ENCODE data around the gene OR7C1. TPM values are rescaled to one million over a fixed set of nuclear protein-coding genes. Genes with fewer than 3 reads are reported as not detected.

Gene OR7C1
- total and polyA plus RNA-seq, 2 donors from 2014 or later: 0.19 TPM; not detected in 1

DNA sequence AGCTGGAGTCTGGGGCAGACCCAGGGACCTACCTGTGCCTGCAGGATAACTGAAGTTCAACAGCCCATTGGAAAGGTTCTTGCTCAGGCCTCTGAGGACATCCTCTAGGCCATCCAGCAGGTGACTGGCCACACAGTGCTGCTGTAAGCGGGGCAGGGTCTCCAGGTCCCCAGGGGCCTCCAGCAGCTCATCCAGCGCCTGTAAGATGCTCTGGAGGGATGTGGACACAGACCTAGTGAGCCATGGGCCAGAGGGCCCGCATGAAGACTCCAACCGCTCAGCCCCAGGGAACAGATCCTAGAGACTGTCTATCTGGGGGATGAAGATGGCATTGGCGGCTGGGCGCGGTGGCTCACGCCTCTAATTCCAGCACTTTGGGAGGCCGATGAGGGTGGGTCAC lies 70.6 kb downstream of the OR7C1 start:
- Histone ChIP-seq H3K27me3 (ENCODE audit: control insufficient read depth, insufficient read depth, low read length) (no peaks in the 10 kb centered on the region), H3K9me3 (ENCODE audit: control insufficient read depth in 2 of 3, insufficient read depth in 1 of 3, low read length in 3 of 3) (no peaks in the 10 kb centered on the region), H3K27ac (ENCODE audit: low read depth in 2 of 2, low read length in 2 of 2) (no peak overlapping the region), H3K4me3 (ENCODE audit: low read length in 3 of 3) (no peak overlapping the region), H3K9ac (ENCODE audit: low read length in 3 of 3) (no peak overlapping the region), H3K4me1 (ENCODE audit: control insufficient read depth in 2 of 3, insufficient read depth in 2 of 3, low read depth in 1 of 3, low read length in 3 of 3) (no peaks in the 10 kb centered on the region), H3K36me3 (ENCODE audit: control insufficient read depth in 2 of 3, insufficient read depth in 3 of 3, low read length in 3 of 3) (no peaks in the 10 kb centered on the region)
- TF ChIP-seq, protein P1, sequence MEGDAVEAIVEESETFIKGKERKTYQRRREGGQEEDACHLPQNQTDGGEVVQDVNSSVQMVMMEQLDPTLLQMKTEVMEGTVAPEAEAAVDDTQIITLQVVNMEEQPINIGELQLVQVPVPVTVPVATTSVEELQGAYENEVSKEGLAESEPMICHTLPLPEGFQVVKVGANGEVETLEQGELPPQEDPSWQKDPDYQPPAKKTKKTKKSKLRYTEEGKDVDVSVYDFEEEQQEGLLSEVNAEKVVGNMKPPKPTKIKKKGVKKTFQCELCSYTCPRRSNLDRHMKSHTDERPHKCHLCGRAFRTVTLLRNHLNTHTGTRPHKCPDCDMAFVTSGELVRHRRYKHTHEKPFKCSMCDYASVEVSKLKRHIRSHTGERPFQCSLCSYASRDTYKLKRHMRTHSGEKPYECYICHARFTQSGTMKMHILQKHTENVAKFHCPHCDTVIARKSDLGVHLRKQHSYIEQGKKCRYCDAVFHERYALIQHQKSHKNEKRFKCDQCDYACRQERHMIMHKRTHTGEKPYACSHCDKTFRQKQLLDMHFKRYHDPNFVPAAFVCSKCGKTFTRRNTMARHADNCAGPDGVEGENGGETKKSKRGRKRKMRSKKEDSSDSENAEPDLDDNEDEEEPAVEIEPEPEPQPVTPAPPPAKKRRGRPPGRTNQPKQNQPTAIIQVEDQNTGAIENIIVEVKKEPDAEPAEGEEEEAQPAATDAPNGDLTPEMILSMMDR (IDR thresholded peaks at IDR 0.05; ENCODE audit: borderline replicate concordance, extremely low read depth, insufficient read depth): no peak
- peak in 1 of 5 donors; percentile 33 for DNase-seq
- no peak for FAIRE-seq
- intact Hi-C loops (cut with DNase I): no loop called here

DNA sequence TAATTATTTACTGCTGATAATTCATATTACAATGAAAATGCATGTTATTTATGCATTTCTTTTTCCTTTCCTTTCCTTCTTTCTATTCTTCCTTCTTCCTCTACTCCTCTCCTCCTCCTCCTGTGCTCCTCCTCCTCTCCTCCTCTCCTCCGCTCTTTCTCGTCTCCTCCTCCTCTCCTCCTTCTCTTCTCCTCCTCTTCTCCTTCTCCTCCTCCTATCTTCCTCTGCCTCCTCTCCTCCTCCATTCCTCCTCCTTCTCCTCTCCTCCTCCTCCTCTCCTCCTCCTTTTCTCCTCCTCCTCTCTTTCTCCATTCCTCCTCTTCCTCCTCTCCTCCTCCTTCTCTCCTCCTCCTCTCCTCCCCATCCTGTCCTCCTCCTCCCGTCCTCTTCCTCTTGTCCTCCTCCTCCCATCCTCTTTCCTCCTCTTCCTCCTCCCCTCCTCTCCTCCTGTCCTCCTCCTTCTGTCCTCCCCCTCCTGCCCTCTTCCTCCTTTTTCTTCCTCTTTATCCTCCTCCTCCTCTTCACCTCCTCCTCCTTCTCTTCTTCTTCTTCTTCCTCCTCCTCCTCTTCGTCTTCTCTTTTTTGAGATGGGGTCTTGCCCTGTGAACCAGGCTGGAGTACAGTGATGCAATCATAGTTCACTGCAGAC lies 71.4 kb downstream of the OR7C1 start:
- FAIRE-seq (no peak), DNase-seq (no peak)
- Histone ChIP-seq H3K27me3 (ENCODE audit: control insufficient read depth, insufficient read depth, low read length) (no peaks in the 10 kb centered on the region), H3K27ac (ENCODE audit: low read depth in 2 of 2, low read length in 2 of 2) (no peak overlapping the region), H3K9me3 (ENCODE audit: control insufficient read depth in 2 of 3, insufficient read depth in 1 of 3, low read length in 3 of 3) (no peaks in the 10 kb centered on the region), H3K36me3 (ENCODE audit: control insufficient read depth in 2 of 3, insufficient read depth in 3 of 3, low read length in 3 of 3) (no peaks in the 10 kb centered on the region), H3K9ac (ENCODE audit: low read length in 3 of 3) (no peak overlapping the region), H3K4me1 (ENCODE audit: control insufficient read depth in 2 of 3, insufficient read depth in 2 of 3, low read depth in 1 of 3, low read length in 3 of 3) (no peaks in the 10 kb centered on the region), H3K4me3 (ENCODE audit: low read length in 3 of 3) (no peak overlapping the region)
- TF ChIP-seq, protein P1 (IDR thresholded peaks at IDR 0.05; ENCODE audit: borderline replicate concordance, extremely low read depth, insufficient read depth): no peak
- intact Hi-C loops (cut with DNase I): no loop called here

DNA sequence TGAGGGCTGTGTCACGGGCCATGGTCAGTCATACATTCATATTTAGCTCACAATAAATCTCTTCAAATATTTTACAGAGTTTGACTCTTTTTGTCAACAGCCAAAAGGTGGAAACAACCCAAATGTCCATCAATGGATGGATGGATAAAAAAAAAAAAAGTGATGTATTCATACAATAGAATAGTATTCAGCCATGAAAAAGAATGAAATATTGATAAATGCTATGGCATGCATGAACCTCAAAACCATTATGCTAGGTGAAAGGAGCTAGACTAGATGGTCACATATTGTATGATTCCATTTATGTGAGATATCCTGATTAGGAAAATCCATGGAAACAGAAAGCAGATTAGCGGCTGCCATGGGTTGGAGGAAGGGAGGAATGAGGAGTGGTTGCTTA lies 72.9 kb downstream of the OR7C1 start:
- DNase-seq (no peak), FAIRE-seq (no peak)
- no peak overlapping the region for H3K9ac ChIP-seq (ENCODE audit: low read length in 3 of 3)
- H3K4me3 ChIP-seq (ENCODE audit: low read length in 3 of 3): no peak overlapping the region
- H3K27me3 ChIP-seq (ENCODE audit: control insufficient read depth, insufficient read depth, low read length): no peaks in the 10 kb centered on the region
- H3K9me3 ChIP-seq (ENCODE audit: control insufficient read depth in 2 of 3, insufficient read depth in 1 of 3, low read length in 3 of 3): no peaks in the 10 kb centered on the region
- no peaks in the 10 kb centered on the region for H3K4me1 ChIP-seq (ENCODE audit: control insufficient read depth in 2 of 3, insufficient read depth in 2 of 3, low read depth in 1 of 3, low read length in 3 of 3)
- TF ChIP-seq, protein P1 (IDR thresholded peaks at IDR 0.05; ENCODE audit: borderline replicate concordance, extremely low read depth, insufficient read depth): no peak
- no peaks in the 10 kb centered on the region for H3K36me3 ChIP-seq (ENCODE audit: control insufficient read depth in 2 of 3, insufficient read depth in 3 of 3, low read length in 3 of 3)
- no peak overlapping the region for H3K27ac ChIP-seq (ENCODE audit: low read depth in 2 of 2, low read length in 2 of 2)
- intact Hi-C loops (cut with DNase I): no loop called here

DNA sequence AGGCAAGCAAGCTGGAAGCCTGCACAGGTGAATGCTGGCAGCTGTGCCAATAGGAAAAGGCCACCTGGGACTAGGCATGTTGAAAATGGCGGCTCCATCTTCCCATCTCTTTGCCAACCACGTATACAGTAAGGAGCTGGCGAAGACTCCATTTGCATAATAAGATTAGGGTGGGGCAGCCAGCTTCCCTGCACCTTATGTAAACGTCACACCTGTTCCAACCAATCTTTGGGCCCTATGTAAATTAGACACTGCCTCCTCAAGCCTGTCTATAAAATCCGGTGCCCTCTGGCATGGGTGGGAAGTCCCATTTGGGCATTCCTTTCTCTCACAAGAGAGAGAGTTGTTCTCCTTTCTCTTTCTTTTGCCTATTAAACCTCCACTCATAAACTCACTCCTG lies 73.4 kb downstream of the OR7C1 start:
- Histone ChIP-seq H3K27ac (ENCODE audit: low read depth in 2 of 2, low read length in 2 of 2) (no peak overlapping the region), H3K9me3 (ENCODE audit: control insufficient read depth in 2 of 3, insufficient read depth in 1 of 3, low read length in 3 of 3) (no peaks in the 10 kb centered on the region), H3K9ac (ENCODE audit: low read length in 3 of 3) (no peak overlapping the region), H3K4me3 (ENCODE audit: low read length in 3 of 3) (no peak overlapping the region), H3K4me1 (ENCODE audit: control insufficient read depth in 2 of 3, insufficient read depth in 2 of 3, low read depth in 1 of 3, low read length in 3 of 3) (no peaks in the 10 kb centered on the region), H3K27me3 (ENCODE audit: control insufficient read depth, insufficient read depth, low read length) (no peaks in the 10 kb centered on the region), H3K36me3 (ENCODE audit: control insufficient read depth in 2 of 3, insufficient read depth in 3 of 3, low read length in 3 of 3) (no peaks in the 10 kb centered on the region)
- intact Hi-C loops (cut with DNase I): no loop called here
- DNase-seq (no peak), FAIRE-seq (no peak)
- TF ChIP-seq, protein P1 (IDR thresholded peaks at IDR 0.05; ENCODE audit: borderline replicate concordance, extremely low read depth, insufficient read depth): no peak

Measured in kidney (tissue), 14 donors.